GM18907 (cell line): ENCODE measurements around the gene CPT1B.
"Not testable (repeated sequence)": the region's sequence is repeated elsewhere in the genome, so short reads cannot be mapped to it uniquely, and the experiment has no call there.

Experiments used
- ATAC-seq: cut with Tn5 transposase; IDR thresholded peaks from one replicate; pipeline ENCODE4 v1.9.1; 2021; ENCODE audit warnings: mild to moderate bottlenecking, moderate library complexity; ENCODE audit not compliant: unreplicated experiment

Gene CPT1B

DNA sequence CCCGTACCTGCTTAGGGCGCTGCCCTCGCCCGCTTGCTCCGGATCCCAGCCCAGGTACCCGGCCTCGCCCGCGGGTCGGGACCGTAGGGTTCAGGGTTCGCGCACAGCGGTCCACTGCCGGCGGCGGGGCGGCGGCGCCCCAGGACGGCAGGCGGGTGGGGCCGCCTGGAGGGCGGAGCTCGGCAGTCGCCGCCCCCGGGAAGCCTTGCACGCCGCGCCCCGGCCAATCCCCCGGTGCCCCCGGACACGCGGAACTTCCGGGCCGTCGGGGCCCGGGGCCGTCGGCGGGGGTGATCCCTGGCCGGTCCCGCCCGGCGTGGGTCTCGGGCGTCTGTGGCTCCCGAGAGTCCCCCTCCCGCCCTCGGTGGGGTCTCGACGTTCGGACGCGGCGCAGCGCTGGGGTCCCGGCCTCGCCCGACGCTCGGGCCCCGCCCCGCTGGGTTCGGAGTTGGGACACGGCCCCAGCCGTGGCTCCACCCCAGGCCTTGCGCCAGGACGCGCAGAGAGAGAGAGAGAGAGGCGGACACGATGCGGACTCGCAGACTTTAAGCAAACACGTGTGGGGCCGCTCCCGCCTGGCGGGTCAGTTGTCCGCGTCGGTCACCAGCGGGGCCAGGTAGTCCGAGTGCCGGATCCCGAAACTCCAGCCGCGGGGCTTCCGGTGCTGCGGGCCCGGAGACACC lies 48.2 kb downstream of the CPT1B start, which contains the start of gene TYMP:
TYMP (minus strand) TSS at position 116 of the 683 bp plus-strand sequence. CDS start 303 bp downstream, outside the sequence.
- peak; percentile 21 for ATAC-seq

- ATAC-seq = no peak
Measured at GRCh38 chr22:50529416-50529896, 48.8 kb downstream of the CPT1B start.

DNA sequence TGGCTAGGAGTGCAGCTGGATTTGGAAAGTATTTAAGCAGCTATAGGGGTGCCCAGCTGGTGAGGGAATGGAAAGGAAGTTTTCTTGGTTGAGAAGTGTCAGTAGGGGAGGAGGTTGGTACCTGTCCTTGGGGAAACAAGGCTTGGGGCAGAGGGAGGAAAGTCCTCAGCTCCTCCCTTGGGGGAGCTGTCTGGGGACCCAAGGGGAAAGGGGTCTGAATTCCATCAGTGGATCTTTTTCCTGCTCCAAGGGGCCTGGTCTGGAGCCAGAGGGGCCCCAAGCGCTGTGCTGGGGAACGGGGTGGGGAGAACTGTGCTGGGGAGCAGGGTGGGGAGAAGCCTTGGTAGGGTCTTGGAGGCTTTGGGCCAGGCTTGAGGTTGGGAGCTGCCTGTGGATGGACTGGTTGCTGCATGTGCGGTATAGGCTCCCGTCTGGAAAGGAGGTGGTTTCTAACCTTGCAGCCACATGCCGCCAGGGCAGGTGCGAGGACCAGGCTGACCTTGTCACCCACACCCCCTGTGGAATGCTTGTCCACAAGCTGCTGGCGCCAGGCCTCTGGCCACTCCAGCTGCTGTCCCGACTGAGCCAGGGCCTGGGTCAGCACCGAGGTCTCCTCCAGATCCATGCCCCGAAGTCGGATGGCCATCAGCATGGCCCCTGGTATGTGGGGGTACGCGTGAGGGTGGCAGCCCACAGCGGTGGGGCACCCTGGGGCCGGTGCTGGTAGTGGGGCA lies 49.4 kb downstream of the CPT1B start:
- no peak for ATAC-seq

DNA sequence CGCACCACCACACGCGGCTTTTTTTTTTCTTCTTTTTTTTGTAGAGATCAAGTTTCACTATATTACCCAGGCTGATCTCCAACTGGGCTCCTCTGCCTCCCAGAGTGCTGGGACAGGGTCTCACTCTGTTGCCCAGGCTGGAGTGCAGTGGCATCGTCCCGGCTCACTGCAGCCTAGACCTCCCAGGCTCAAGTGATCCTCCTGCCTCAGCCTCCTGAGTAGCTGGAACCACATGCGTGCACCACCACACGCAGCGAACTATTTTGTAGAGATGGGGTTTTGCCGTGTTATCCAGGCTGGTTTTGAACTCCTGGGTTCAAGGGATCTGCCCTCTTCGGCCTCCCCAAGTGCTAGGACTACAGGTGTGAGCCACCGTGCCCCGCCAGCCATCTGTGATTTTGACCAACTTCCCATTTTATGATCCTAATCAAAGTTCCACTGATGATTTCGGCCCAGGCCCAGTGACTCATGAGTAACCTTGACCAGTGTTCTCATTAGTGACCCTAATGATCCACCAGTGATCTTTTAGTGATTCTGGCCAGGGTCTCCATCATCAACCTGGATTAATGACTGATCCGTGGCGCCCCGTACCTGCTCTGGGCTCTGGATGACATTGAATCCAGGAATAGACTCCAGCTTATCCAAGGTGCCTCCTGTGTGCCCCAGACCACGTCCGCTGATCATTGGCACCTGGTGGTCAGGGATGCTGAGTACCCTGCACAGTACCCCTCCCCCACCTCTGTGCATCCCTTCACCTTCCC lies 50.1 kb downstream of the CPT1B start:
- ATAC-seq = no peak

DNA sequence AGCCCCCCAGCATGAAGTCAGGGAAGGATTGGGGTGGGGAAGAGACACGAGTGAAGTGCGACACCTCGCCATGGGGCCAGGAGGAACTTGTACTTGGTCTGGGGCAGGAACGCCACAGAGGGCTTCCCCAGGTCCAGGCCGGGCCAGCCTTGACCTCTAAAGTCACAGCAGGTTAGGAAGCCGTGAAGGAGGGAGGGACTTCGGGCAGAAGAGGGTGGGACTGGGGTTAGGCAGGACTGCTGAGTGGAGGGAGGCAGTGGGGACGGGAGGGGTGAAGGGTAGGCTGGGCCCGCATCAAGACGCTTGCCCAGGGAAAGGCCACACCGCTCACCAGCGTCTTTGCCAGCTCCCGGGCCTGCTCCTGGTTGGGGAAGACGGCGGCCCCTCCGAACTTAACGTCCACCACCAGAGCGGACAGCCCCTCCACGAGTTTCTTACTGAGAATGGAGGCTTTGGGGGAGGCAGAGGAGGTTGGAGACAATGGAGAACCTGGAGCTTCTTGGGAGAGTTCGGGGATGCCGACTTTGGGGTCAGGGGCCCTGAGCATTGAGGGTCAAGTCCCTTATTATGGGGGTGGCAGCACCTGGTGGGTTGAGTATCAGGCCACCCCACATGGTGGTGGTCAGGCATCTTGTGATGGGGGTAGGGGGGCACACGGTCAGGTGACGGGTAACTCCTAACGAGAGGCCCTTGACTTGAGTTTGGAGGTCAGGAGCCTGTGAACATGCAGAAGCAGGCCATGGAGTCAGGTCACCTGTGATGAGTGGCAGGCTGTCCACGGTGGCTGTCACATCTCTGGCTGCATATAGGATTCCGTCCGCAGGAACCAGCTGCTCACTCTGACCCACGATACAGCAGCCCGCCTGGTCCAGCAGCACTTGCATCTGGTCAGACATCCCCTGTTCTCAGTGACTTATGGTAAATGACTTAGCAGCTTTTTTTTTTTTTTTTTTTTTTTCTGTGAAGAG lies 51.1 kb downstream of the CPT1B start:
- no peak for ATAC-seq

DNA sequence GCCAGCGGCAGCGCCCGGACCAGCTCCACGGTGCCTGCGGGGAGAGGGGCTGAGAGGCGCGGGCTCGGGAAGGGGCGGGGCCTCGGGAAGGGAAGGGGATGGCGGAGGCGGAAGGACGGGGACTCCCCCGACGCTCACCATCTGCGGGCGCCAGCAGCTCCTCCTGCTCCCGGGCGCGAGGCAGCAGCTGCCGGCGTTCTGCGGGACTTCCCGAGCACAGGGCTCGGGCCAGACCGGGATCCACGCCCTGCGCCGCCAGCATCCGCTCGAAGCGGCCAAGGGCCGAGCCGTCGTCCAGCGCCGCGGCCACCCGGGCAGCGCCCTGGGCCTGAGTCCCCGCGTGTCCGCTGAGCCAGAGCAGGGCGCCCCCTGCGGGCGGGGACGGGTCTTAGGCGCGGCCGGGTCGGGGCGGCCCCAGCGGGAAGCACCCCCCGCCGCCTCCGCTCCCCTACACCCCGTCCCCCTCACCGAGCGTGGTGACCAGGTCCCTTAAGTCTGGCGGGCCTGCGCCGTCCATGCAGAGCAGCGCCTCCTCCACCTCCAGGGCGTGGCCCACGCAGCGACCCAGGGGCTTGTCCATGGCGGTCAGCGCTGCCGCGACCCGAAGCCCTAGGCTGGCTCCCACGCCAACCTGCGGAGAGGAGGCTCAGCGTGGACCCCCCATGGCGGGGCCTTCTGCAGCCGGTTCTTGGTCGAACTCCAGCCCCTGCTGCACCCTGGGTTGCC lies 52.0 kb downstream of the CPT1B start:
- peak; percentile 29 for ATAC-seq

DNA sequence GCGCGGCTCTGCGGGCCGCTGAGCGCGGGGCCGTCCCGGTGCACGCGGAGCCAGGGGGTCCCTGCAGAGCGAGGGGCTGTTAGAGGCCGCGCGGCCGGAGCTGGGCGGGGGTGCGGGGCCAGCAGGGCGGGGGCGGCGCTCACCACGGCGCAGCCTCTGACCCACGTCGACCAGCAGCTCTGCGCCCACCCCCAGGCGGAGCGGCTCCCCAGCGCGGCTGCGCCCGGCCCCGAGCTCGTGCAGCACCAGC lies 52.4 kb downstream of the CPT1B start:
- no peak for ATAC-seq

DNA sequence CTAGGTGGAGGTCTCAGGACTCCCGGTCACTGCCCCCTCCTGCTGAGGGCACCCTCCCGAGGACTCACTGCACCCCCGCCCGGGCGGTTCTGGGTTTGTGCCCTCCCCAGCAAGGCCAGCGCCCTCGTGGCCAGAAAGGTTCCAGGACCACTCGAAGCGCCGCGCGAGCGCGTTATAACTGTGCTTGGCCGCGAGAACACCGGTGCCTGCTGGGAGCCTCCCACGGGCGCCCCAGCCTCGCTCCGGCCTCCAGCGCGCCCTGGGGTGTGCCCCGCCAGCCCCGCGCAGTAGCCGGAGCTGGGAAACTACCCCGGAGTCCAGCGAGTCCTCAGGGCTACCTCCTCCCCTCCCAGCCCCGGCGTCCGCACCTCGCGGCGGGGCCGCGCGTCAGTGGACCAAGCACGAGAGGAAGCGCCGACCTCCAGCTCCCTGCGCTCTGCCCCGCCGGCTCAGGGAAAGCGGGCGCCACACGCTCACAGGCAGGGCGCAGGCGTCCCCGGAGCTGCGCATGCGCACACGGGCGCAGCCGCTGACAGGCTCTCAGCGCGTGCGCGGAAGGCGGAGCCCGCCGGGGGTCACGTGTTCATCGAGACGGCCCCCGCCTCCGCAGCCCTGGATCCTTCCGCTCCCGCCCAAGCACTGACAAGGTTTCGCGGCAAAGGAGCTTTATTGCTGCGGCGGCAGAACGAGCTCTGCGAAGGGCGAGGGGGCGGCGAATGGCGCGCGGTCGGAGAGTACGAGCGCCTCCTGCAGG lies 52.9 kb downstream of the CPT1B start, which contains the start of gene SCO2:
SCO2 (minus strand) TSS at position 495 of the 754 bp plus-strand sequence. CDS start 1,187 bp downstream, outside the sequence.
- ATAC-seq = peak; percentile 44

DNA sequence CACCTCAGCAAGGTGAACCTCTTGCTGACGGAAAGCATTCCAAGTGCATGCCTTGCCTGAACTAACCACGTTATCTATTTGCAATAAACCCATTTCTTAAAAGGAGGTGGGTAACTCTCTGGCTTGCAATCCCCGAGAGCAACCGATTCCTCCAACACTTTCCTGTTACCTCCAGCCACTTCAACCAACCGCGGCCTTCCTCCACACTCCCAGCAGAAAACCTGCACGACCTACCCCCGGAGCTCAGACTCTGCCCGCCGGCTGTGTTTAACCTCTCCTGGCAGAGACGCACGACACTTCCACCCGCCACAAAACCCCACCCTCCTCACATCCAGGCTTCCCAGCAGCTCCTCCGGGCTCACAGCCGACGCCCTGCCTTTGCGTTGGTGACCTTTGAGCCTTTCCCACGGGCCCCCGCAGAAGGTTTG lies 53.5 kb downstream of the CPT1B start:
- ATAC-seq = no peak

DNA sequence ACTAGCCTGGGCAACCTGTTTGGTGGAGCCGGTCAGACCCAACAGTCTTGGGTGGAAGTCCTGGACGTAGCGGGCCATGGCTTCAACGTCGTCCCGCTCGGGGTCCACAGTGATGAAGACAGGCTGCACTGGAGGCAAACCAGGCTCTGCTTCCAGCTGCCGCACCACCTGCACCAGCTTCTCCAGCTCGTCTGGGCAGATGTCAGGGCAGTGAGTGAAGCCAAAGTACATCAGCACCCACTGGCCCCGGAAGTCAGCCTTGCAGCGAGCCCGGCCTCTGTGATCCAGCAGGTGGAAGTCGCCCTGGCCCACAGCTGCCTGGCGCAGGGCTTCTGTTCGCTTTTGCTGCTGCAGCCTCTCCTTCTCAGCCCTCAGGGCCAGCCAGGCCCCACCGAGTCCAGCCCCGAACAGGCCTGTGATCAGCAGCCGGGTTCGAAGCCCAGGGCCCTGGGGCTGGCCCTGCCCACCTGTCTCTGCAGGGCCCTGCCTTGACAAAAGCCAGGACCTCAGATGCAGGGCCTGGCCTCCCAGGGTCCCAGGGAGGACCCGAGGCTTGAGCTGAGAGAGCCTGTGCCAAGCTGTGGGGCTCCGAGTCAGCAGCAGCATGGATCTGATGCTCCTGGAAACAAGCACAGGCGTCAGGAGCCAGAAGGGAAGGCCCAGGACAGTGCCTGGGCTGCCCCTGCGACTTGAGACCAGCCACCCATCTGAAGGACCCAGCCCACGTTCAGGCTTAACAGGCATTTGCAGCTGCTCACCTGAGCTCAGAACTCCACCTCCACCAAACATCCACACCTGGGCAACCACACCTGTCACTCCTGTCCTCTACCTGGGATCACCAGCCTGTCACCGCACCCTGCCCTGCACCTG lies 54.2 kb downstream of the CPT1B start:
- no peak for ATAC-seq

DNA sequence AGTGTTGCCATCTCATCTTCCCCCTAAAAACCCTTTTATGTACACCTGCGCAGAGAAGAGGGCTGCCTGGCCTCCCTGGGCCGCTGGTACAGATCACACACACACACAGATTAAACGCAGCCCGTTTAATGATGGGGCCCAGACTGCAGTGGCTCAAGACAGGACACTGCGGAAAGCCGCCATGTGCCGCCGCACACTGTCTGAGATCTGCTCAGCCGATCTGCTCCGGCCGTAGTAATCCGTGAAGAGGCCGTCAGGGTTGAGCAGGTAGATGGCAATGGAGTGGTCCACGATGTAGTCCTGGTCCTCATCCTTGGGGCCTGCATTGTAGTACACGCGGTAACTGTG lies 54.8 kb downstream of the CPT1B start:
- no peak for ATAC-seq

- ATAC-seq = no peak
Measured at GRCh38 chr22:50522806-50523438, 55.3 kb downstream of the CPT1B start.

DNA sequence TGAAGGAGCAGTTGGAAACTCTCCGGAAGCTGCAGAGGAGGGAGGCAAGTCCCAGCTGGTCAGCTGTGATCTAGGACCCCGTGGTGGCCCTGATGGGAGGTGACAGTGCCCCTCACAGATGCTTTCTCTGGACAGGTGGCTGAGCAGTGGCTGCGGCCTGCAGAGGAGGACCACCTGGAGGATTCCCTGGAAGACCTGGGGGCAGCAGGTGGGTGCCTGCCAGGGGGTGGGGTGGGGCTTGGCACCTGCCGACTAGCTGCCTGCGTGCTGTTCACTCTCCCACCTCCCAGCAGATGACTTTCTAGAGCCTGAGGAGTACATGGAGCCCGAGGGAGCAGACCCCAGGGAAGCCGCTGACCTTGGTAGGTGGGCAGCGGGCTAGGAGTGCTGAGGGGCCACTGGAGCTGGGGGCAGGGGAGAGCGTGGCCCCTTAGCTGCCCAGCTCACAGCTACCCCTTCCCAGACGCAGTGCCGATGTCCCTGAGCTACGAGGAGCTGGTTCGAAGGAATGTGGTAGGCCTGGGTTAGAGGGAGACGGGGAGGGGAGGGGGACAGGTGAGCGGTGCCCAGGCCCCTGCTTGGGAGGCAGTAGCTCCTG lies 55.9 kb downstream of the CPT1B start:
- ATAC-seq = no peak

DNA sequence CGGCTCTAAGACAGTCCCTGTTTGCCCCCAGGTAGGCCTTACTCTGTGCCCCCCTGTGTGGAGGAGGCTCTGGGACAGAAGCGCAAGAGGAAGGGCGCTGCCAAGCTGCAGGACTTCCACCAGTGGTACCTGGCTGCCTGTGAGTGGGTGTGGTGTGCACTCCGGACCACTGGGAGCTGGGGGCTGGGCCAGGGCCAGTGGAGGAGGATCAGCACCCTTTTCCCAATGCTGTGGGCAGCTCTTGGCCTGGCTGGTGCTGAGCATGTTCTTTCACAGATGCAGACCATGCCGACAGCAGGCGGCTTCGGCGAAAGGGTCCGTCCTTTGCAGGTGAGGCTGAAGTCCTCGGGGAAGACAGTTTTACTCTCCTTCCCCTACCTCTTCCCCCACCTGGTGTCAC lies 56.5 kb downstream of the CPT1B start:
- no peak for ATAC-seq

DNA sequence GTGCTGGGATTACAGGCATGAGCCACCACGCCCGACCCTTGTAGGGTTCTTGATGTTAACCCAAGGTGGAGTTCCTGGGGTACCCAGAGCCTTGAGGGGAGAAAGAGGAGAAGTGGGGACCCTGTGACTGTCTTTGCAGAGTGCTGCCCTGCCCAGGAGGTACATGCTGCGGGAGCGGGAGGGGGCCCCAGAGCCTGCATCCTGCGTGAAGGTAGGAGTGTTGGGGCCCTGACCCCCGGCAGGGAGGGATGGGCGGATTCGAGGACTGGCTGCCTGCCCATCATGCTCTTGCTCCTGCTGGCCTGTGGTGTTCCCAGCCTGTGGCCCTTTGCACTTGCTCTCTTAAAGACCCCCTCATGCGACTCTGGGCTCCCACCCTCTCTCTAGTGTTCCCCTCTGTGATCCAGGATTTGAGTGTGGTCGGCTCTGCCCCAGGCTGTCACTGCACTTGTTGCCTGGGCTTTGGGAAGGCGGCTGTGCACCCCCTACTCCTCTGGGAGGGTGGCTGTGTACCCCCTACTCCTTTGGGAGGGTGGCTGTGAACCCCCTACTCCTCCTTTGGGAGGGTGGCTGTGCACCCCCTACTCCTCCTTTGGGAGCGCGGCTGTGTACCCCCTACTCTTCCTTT lies 57.3 kb downstream of the CPT1B start:
- ATAC-seq = no peak

DNA sequence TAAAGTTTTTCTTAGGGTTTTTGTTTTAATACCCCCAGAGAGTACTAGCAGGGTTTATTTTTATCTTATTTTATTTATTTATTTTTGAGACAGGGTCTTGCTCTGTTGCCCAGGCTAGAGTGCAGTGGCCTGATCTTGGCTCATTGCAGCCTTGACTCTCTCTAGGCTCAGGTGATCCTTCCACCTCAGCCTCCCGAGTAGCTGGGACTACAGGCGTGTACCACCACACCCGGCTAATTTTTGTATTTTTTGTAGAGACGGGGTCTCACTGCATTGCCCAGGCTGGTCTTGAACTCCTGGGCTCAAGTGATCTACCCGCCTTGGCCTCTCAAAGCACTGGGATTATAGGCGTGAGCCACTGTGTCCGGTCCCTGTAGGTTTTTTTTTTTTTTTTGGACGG lies 58.0 kb downstream of the CPT1B start:
- not testable (repeated sequence) for ATAC-seq

DNA sequence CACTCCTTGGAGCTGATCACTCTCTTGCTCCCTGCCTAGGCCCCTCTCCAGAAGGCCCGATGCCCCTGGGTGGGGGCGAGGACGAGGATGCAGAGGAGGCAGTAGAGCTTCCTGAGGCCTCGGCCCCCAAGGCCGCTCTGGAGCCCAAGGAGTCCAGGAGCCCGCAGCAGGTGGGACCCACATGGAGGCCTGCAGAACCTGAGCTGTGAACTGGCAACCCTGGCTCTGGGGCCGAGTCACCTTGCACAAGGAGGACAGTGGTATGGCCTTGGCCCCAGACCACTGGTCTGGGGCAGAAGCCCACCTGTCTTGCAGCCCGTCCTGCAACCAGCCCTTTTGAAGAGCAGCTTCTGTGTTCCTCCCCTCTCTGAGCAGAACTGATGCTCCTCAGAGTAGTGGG lies 59.1 kb downstream of the CPT1B start:
- no peak for ATAC-seq
